HEK293T (cell line): Measurements from ENCODE around the gene PTX4.
"Not testable (repeated sequence)": the region's sequence is repeated elsewhere in the genome, so short reads cannot be mapped to it uniquely, and the experiment has no call there.

Source experiments
- CTCF ChIA-PET: fragments of 350-600 bp; formaldehyde crosslinking; extraction: SDS; loops from one replicate; lab custom pipeline; 2021; ENCODE audit warnings: antibody characterized with exemption, inconsistent platforms; lab: Yijun Ruan, JAX
- POLR2A ChIA-PET: fragments of 350-600 bp; formaldehyde crosslinking; extraction: SDS; loops from one replicate; lab custom pipeline; 2020; ENCODE audit warnings: antibody characterized with exemption, inconsistent platforms; lab: Yijun Ruan, JAX
- DNase-seq: peaks from one replicate; pipeline ENCODE4 v3.0.0; 2012; ENCODE audit warnings: mixed read lengths; ENCODE audit errors: extremely low spot score
- ARNT ChIP-seq: fragments of 450-650 bp; IDR thresholded peaks from 2 replicates; pipeline ENCODE4 v1.6.1; 2017; ENCODE audit warnings: mild to moderate bottlenecking
- BHLHE40 ChIP-seq: fragments of 450-650 bp; IDR thresholded peaks from 2 replicates; pipeline ENCODE4 v1.6.1; 2016; ENCODE audit warnings: mild to moderate bottlenecking, moderate library complexity, borderline replicate concordance
- CTBP1 ChIP-seq: fragments of 450-650 bp; IDR thresholded peaks from 2 replicates; pipeline ENCODE4 v1.6.1; 2016; ENCODE audit warnings: borderline replicate concordance
- ELF4 ChIP-seq: fragments of 450-650 bp; IDR thresholded peaks from 2 replicates; pipeline ENCODE4 v1.6.1; 2017; ENCODE audit warnings: antibody characterized with exemption
- FOXA1 ChIP-seq: fragments of 450-650 bp; IDR thresholded peaks from 2 replicates; pipeline ENCODE4 v1.6.1; 2016; ENCODE audit warnings: mild to moderate bottlenecking
- FOXK2 ChIP-seq: fragments of 450-650 bp; IDR thresholded peaks from 2 replicates; pipeline ENCODE4 v1.6.1; 2016; ENCODE audit warnings: mild to moderate bottlenecking
- FOXM1 ChIP-seq: fragments of 450-650 bp; IDR thresholded peaks from 2 replicates; pipeline ENCODE4 v1.6.1; 2017; ENCODE audit warnings: mild to moderate bottlenecking, borderline replicate concordance
- HDGF ChIP-seq: fragments of 450-650 bp; IDR thresholded peaks from 2 replicates; pipeline ENCODE4 v1.6.1; 2017; ENCODE audit warnings: antibody characterized with exemption, borderline replicate concordance
- L3MBTL2 ChIP-seq: fragments of 450-650 bp; conservative IDR thresholded peaks from 2 replicates; pipeline ENCODE4 v1.6.1; 2016; ENCODE audit warnings: mild to moderate bottlenecking
- LEF1 ChIP-seq: fragments of 450-650 bp; IDR thresholded peaks from 2 replicates; pipeline ENCODE4 v1.6.1; 2017; ENCODE audit warnings: mild to moderate bottlenecking, borderline replicate concordance
- NFRKB ChIP-seq: fragments of 450-650 bp; IDR thresholded peaks from 2 replicates; pipeline ENCODE4 v1.6.1; 2016; ENCODE audit warnings: mild to moderate bottlenecking, moderate library complexity
- SP1 ChIP-seq: fragments of 450-650 bp; IDR thresholded peaks from 2 replicates; pipeline ENCODE4 v1.6.1; 2017
- SUZ12 ChIP-seq: fragments of 450-650 bp; IDR thresholded peaks from 2 replicates; pipeline ENCODE4 v1.6.1; 2016; ENCODE audit warnings: mild to moderate bottlenecking
- TARDBP ChIP-seq: fragments of 450-650 bp; IDR thresholded peaks from 2 replicates; pipeline ENCODE4 v1.6.1; 2016
- ZNF384 ChIP-seq: fragments of 450-650 bp; IDR thresholded peaks from 2 replicates; pipeline ENCODE4 v1.6.1; 2016
- TF ChIP-seq, protein P1 (sequence below): fragments of 450-650 bp; IDR thresholded peaks from 2 replicates; pipeline ENCODE4 v1.6.1; 2016

The PTX4 gene

DNA sequence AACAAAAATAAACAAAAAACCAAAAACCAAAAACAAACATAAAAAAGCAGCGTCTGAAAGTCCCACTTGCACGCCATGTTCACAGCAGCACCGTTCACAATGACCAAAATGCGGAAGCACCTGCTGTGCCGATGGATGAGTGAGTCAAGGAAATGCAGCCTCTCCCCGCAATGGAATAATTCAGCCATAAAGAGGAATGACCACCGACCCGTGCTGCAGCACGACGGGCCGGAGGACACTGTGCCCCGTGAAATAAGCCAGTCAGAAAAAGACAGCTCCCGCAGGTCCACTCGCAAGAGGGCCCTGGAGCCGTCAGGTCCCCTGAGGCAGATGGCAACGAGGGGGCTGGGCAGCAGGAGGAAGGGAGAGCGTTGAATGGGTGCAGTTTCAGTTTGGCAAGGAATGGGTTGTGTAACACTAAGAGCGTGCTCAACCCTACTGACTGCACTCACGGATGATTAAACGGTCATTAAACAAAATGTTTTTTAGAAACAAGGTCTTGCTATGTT, 19.0 kb downstream of the PTX4 start:
- POLR2A ChIA-PET: no interaction called here
- CTCF ChIA-PET: no interaction called here
- TF ChIP-seq FOXM1: no peak
- TF ChIP-seq HDGF: no peak
- no peak for TF ChIP-seq L3MBTL2
- TF ChIP-seq SUZ12: no peak
- TF ChIP-seq FOXA1: no peak
- no peak for TF ChIP-seq ELF4
- no peak for DNase-seq

DNA sequence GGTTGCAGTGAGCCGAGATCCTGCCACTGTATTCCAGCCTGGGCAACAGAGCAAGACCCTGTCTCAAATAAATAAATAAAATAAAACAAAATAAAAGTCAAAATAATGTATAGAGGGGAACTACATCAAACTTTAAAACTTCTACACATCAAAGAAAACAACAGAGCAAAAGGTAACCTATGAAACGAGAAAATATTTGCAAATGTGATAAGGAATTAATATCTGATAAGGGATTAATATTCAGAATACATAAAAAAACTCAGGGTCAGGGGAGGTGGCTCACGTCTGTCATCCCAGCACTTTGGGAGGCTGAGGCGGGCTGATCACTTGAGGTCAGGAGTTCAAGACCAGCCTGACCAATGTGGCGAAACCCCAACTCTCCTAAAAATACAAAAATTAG, 19.6 kb downstream of the PTX4 start:
- CTCF ChIA-PET, POLR2A ChIA-PET, DNase-seq: not testable (repeated sequence)

DNA sequence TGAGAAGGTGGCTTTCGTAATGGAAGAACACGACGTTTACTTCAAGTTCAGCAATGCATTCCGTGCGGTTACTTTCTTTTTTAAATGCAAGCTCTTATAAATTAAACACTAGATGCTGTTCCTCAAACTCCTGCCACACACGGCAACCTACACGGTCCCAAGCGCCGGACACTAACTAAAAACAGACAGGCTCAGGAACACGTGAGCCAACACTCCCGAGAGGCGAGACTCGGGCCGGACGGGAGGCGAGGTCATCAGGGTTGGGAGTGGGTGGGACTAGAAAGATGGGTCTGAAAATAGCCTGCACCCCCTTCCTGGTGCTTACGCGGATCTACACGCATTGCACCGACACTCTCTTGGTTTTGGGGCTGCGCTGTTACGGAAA, 20.3 kb downstream of the PTX4 start:
- no peak for DNase-seq
- ChIA-PET CTCF (no interaction called here), POLR2A (no interaction called here)
- TF ChIP-seq TARDBP (no peak), ARNT (no peak), ELF4 (no peak), BHLHE40 (no peak), L3MBTL2 (no peak)

DNA sequence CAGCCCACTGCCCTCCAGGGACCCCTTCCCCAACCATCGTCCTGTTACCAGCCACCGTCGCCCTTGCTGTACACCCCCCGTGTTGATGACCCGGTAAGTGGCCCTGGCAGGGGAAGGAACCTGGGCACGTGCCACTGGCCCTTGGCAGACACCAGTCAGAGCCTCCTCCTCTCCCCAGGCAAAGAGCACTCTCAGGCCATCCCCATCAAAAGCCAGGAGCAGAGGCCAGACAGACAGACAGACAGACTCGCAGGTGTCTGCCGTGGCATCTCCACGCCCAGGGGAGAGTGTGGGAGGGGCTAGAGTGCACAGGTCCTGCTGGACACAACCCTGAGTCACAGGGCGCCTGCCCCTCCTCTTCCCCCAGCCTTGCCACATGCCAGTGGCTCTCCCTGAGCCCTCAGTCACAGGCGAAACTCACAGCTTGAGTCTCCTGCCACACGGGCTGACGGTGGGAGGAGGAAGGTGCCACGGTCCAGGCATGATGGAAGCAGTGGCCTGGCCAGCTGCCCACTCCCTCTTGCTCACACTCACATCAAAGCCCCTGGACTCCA, 21.7 kb downstream of the PTX4 start:
- CTCF ChIA-PET: no interaction called here
- TF ChIP-seq CTBP1: no peak
- no peak for TF ChIP-seq FOXK2
- no peak for TF ChIP-seq BHLHE40
- no peak for TF ChIP-seq ELF4
- no peak for DNase-seq
- POLR2A ChIA-PET: no interaction called here

DNA sequence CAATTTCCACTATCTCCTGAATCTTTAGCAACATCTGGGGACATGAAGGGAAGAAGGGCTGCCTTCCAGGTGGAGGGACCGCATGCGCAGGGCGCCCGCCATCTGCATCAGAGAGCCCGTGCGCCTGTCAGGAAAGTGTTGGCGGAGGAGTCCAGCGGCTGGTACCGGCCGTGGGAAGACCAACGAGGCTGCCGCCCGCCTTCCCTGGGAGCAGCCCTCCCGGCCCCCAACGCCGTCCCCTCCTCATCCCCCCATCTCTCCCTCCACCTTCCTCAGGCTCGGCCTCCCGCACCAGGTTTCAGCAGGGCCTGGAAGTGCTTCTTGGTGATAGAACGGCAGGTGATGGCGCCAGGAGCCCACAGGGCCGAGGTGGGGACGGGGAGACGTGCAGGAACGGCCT, 22.7 kb downstream of the PTX4 start:
- POLR2A ChIA-PET: no interaction called here
- DNase-seq: no peak
- no peak for TF ChIP-seq ELF4
- no peak for TF ChIP-seq L3MBTL2
- no peak for TF ChIP-seq TARDBP
- TF ChIP-seq CTBP1: no peak
- TF ChIP-seq, protein P1, sequence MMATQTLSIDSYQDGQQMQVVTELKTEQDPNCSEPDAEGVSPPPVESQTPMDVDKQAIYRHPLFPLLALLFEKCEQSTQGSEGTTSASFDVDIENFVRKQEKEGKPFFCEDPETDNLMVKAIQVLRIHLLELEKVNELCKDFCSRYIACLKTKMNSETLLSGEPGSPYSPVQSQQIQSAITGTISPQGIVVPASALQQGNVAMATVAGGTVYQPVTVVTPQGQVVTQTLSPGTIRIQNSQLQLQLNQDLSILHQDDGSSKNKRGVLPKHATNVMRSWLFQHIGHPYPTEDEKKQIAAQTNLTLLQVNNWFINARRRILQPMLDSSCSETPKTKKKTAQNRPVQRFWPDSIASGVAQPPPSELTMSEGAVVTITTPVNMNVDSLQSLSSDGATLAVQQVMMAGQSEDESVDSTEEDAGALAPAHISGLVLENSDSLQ: no peak
- TF ChIP-seq FOXM1: no peak
- TF ChIP-seq ZNF384: no peak
- TF ChIP-seq FOXA1: no peak
- TF ChIP-seq BHLHE40: no peak
- TF ChIP-seq FOXK2: no peak
- no peak for TF ChIP-seq LEF1
- TF ChIP-seq HDGF: no peak
- TF ChIP-seq NFRKB: no peak
- TF ChIP-seq SUZ12: no peak
- CTCF ChIA-PET: no interaction called here

DNA sequence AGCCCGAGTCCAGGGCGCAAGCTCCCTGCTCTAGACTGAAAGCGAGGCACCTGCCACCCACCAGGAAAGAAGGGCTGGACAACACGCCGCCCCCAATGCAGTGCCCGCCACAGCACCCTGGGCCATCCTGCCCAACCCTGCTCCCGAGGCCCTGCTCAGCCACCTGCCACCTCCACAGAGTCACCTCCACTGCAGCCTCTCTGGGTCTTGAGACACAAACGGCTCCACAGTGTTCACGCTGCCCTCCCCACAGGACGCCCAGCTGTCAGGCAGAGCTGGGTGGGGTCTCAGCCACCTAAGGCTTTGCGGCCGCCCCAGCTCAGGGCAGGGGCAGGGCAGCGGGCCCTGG, 23.2 kb downstream of the PTX4 start:
- CTCF ChIA-PET: interaction anchor here (0.6 kb wide), 1 partner anchor 25 kb away, joined by 7 read pairs; no protein-coding TSS in a partner anchor
- POLR2A ChIA-PET: no interaction called here
- no peak for DNase-seq
- TF ChIP-seq SUZ12: no peak

DNA sequence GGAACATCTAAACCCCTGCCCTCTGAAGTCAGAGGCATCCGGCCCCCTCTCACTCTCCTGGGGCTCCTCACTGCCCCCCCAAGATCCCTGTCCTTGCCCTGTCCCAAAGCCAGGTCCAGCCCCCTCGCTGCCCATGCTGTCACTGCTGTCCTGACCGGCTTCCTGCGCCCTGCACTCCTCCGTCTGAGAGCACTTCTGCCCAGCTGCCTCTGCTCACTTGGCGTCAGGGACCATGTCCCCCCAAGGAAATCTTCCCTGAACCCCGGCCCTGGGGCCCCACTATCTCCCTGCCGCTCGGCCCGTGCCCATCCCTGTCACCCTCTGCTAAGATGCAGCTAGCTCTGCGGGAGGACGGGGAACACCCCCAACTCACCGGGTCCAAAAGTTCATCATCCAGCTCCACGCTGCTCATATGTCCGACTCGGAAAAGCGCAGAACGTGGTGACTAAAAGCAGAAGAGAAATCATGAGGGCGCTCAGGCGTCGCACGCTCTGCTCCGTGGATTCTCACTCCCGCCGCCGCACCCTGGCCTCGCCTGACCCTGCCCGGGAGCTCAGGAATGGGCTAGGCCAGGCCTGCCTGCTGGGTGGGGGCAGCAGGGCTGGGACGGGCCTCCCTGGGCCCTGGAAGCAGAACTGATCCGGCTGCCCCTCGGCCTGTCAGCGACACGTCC, 23.7 kb downstream of the PTX4 start:
- ChIA-PET CTCF (interaction anchor here (0.6 kb wide), 1 partner anchor 25 kb away, joined by 7 read pairs; no protein-coding TSS in a partner anchor), POLR2A (no interaction called here)
- TF ChIP-seq CTBP1 (no peak), FOXA1 (no peak), L3MBTL2 (no peak), BHLHE40 (no peak), SP1 (no peak), LEF1 (no peak), FOXM1 (no peak), FOXK2 (no peak), NFRKB (no peak), ARNT (no peak), ELF4 (no peak), SUZ12 (no peak)
- TF ChIP-seq, protein P1: no peak
- DNase-seq: no peak

DNA sequence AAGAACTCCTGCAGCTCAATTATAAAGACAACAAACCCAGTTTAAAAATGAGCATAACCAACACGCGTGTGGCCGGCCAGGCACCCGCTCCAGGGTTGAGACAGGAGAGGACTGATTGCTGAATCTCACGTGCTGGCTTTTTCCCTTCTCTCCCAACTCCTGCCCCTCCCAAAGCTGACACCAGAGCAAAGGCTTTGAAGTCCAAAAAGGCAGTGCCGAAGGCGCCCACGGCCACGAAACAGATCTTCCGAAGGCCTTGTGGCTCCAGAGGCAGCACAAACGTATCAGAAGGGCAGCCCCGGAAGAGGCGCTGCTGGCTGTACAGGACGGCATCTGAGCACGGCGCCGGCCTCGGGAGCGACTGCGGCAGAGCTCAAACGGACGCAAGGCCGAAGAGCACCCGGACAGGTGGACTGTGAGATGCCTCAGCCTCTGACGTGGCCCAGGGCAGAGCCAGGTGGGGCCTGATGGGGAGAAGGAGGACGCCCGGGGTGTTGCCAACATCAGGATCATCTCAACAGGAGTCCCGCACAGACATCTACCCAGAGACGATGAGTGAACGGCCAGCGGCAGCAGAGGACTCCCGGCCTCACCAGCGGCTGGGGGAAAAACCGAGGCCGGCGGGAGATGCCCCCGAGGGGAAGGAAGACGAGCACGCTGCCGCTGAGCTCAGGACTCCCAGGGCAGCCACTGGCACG, 24.4 kb downstream of the PTX4 start:
- DNase-seq: no peak
- TF ChIP-seq HDGF: no peak
- no peak for TF ChIP-seq LEF1
- TF ChIP-seq L3MBTL2: no peak
- no peak for TF ChIP-seq ZNF384
- no peak for TF ChIP-seq BHLHE40
- no peak for TF ChIP-seq FOXA1
- TF ChIP-seq SUZ12: no peak
- TF ChIP-seq SP1: no peak
- no peak for TF ChIP-seq ARNT
- TF ChIP-seq, protein P1: no peak
- TF ChIP-seq CTBP1: no peak
- no peak for TF ChIP-seq ELF4
- no peak for TF ChIP-seq NFRKB
- no peak for TF ChIP-seq FOXM1
- no peak for TF ChIP-seq TARDBP
- TF ChIP-seq FOXK2: no peak
- CTCF ChIA-PET: no interaction called here
- POLR2A ChIA-PET: no interaction called here
